GM21423 (cell line): ENCODE results near the gene HYAL3.
"Not testable (repeated sequence)": the region's sequence is repeated elsewhere in the genome, so short reads cannot be mapped to it uniquely, and the experiment has no call there.

Source experiments
- ATAC-seq: cut with Tn5 transposase; IDR thresholded peaks from one replicate; pipeline ENCODE4 v1.9.1; 2021; ENCODE audit warnings: mild to moderate bottlenecking, moderate library complexity; ENCODE audit not compliant: unreplicated experiment

The HYAL3 gene

DNA sequence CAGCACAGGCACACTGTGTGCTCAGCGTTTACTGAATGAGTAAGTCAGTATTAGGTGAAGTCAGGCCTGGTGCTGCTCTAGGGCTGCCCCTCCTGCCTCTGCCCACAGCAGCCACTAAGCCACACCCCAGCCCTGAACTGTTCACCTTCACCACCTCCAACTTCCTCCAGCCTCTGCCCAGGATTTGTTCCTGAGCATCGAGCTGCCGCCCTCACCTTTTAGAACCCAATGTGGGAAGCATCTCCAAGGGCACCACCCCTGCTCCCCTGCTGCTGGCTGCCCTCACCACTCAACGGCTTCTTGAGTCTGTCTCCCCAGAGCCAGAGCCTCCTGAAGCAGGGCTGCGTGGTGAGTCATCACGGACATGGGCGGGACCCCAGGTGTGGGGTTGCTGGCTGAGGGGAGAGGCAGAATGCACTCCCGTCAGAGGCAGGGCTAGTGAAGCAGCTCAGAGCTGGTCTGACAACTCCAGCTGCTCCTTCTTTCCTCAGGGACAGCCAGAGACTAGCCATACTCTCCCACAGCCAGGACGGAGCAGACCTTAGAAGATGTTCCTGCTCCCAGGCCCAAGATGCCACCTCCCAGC is 17.5 kb upstream of the HYAL3 start:
- no peak for ATAC-seq

DNA sequence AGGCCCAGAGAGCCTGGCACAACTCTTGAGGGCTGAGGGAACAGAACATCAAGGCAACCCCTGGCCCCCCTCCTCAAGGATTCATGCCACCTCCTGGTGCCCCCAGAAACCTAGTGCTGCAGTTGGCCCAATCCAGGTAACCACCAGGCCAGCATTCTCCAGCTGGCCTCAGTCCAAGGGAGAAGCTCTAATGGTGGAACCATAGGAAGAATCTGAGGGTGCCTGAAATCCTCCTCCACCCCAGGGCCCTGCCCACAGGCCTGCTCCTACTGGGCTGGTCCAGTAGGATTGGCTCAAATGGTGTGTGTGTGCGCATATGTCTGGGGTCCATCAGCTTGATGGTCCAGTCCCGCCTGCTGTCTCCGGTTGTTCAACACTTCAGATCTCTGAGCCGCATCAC is 15.6 kb upstream of the HYAL3 start:
- no peak for ATAC-seq

GRCh38 chr3:50314342-50314741 is 15.1 kb upstream of the HYAL3 start:
- no peak for ATAC-seq

DNA sequence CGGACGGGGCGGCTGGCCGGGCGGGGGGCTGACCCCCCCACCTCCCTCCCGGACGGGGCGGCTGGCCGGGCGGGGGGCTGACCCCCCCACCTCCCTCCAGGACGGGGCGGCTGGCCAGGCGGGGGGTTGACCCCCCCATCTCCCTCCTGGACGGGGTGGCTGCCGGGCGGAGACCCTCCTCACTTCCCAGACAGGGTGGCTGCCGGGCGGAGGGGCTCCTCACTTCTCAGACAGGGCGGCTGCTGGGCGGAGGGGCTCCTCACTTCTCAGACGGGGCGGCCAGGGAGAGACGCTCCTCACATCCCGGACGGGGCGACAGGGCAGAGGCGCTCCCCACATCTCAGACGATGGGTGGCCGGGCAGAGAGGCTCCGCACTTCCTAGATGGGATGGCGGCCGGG is 12.8 kb upstream of the HYAL3 start:
- ATAC-seq = not testable (repeated sequence)

- no peak for ATAC-seq
Measured at GRCh38 chr3:50304601-50305000, 5.4 kb upstream of the HYAL3 start.

- ATAC-seq = no peak
Measured at GRCh38 chr3:50303013-50303815, 4.0 kb upstream of the HYAL3 start, which contains the start of gene HYAL1. Gene HYAL1 (minus strand): TSS chr3:50303574. CDS start chr3:50302956, 618 bp downstream.

- no peak for ATAC-seq
Measured at GRCh38 chr3:50302095-50303012, 3.1 kb upstream of the HYAL3 start.

DNA sequence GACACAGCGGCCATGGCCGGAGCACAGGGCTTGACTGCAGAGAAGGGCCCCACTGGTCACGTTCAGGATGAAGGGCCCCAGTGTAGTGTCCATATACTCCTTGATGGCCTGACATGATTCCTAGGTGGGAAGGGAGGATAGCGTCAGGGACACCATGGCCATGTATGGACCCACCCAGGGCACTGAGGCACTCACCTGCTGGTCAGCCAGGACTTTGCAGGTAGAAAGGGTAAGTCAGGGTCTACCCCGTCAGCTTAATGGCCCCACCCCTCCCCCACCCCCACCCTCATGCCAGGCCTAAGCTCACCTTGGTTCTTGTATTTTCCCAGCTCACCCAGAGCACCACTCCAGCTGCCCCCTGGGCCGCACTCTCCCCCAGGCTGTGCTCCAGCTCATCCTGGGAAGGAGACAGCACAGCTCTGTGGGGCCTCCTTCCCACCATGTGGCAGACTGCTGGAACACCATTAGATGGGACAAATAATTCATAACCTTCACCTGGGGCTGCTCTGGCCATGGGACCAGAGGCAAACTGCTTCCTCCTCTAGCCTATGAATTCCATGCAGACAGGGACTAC is 1.6 kb upstream of the HYAL3 start:
- ATAC-seq = no peak

- no peak for ATAC-seq
Measured at GRCh38 chr3:50299929-50300680, 900 bp upstream of the HYAL3 start.

- no peak for ATAC-seq
Measured at GRCh38 chr3:50299638-50299928, 378 bp upstream of the HYAL3 start.

- no peak for ATAC-seq
Measured at GRCh38 chr3:50297896-50298725, 1.1 kb downstream of the HYAL3 start.

GRCh38 chr3:50297384-50297775 is 1.8 kb downstream of the HYAL3 start:
- no peak for ATAC-seq

DNA sequence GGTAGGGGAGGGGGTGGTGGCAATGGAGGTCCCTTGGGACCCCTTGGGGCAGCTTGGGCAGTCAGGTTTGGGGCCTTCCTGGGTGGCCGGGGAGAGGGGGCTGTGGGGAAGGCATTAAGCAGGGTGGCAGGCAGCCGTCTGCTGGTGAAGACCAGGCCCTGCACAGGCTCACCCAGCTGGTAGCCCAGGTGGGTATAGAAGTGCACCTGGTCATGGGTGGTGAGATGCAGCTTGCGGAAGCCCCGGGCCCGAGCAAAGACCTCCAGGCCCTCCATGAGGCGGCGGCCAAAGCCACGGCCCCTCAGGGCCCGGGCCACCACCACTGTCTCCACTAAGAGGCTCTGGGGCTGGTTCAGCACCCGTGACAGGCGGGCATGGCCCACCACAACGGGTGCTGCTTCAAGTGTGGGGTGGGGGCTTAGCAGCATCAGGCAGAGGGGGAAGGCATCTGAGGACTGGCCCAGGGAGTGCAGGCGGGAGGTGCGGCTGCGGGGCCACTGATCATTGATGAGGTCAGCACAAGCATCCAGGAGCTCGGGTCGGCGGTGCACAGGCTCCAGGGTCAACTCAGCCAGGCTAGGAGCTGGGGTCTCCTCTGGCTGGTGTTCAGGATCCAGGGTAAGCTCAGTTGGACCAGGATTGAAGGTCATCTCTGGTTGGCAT is 2.4 kb downstream of the HYAL3 start:
- ATAC-seq = no peak

- no peak for ATAC-seq
Measured at GRCh38 chr3:50295553-50296431, 3.4 kb downstream of the HYAL3 start.

- ATAC-seq = no peak
Measured at GRCh38 chr3:50294492-50295403, 4.5 kb downstream of the HYAL3 start.

GRCh38 chr3:50294089-50294488 is 5.1 kb downstream of the HYAL3 start:
- no peak for ATAC-seq

DNA sequence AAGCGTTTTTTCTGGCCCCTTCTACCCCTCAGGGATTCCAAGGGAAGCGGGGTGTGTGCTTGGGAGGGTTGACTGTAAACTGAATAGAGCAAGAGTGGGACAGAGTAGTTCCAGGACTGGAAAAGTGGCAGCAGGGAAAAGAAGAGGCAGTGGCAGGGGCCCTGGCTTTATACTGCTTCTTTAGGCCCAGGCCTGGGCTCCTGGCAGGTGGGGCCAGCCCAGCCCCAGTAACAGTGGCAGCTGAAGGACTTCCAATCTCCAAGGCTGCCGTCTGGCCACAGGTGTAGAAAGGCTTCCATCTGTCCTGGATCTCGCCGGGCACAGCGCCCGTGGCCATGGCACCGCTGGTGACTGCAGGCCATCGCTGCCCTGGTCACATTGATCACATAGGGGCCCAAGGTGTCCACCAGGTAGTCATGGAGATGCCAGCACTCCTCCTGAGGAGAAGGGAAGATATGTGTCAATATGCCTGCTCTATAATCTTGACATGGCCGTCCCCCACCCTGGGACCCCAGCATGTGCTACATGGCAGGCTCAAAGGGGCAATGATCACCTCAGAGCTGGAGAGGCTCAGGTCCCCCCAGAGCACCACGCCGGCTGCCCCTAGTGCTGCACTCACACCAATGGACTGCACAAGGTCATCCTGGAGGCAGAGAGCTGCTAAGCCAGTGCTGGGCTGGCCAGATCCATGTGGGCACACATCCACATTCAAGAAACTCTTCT is 6.0 kb downstream of the HYAL3 start:
- ATAC-seq = no peak
